ENCODE results near the gene ENPP6.

ENPP6 gene

GRCh38 chr4:184165291-184165690 lies 52.4 kb downstream of the ENPP6 start:
- no peaks in the 10 kb centered on the region for H3K36me3 ChIP-seq
- H4K20me1 ChIP-seq: no peaks in the 10 kb centered on the region
- H3K9ac ChIP-seq: no peak overlapping the region
- H3K4me1 ChIP-seq: peaks cover 0 to 5% (median 0%) of the 10 kb centered on the region in 10 experiments; a peak in 2 of 20 replicates
- peaks cover 0 to 5% (median 0%) of the 10 kb centered on the region in 11 experiments; a peak in 4 of 22 replicates for H3K27me3 ChIP-seq
- no peak overlapping the region for H3K4me3 ChIP-seq
- H3K4me2 ChIP-seq: no peak overlapping the region
- no peak overlapping the region for H3K27ac ChIP-seq
- no peaks in the 10 kb centered on the region; a peak in 1 of 22 replicates for H3K9me3 ChIP-seq (replicated peaks in 1 of 11)
- TF ChIP-seq Cebpa-rat (IDR thresholded peaks at IDR 0.05): no peak

DNA sequence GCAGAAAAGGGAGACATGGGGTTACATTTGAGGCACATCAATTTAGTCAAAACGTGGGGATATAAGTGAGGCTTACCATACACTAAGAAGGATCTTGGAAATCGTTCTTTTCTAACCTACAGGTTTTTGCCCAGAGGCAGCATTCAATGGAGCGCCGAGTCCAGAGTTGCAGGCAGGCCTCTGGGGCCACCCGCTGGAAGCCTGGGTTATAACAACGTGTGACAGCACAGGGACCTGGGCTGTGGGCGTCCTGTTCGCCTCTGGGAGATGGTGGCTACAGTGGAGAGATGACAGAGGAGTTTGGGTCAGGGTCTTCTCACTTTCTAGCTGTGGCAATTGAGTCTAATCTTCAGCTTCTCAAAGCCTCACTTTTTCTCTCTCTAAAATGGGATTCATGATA lies 53.9 kb downstream of the ENPP6 start:
- H3K36me3 ChIP-seq: no peaks in the 10 kb centered on the region
- H3K27ac ChIP-seq: no peak overlapping the region
- H3K9ac ChIP-seq: no peak overlapping the region
- H4K20me1 ChIP-seq: no peaks in the 10 kb centered on the region
- H3K4me2 ChIP-seq: no peak overlapping the region
- H3K4me3 ChIP-seq: no peak overlapping the region
- no peaks in the 10 kb centered on the region; a peak in 1 of 22 replicates for H3K9me3 ChIP-seq (replicated peaks in 1 of 11)
- H3K4me1 ChIP-seq: peaks cover 0 to 11% (median 5%) of the 10 kb centered on the region in 10 experiments; a peak in 11 of 20 replicates
- H3K27me3 ChIP-seq: peaks cover 0 to 5% (median 0%) of the 10 kb centered on the region in 11 experiments; a peak in 4 of 22 replicates
- no peak for TF ChIP-seq Cebpa-rat (IDR thresholded peaks at IDR 0.05)

- Histone ChIP-seq H3K4me3 (no peak overlapping the region), H3K4me2 (no peak overlapping the region), H3K9ac (no peak overlapping the region), H4K20me1 (no peaks in the 10 kb centered on the region), H3K27me3 (peaks cover 0 to 4% (median 0%) of the 10 kb centered on the region in 11 experiments; a peak in 3 of 22 replicates), H3K36me3 (no peaks in the 10 kb centered on the region), H3K9me3 (replicated peaks in 1 of 11) (no peaks in the 10 kb centered on the region; a peak in 1 of 22 replicates), H3K4me1 (peaks cover 0 to 13% (median 9%) of the 10 kb centered on the region in 10 experiments; a peak in 10 of 20 replicates), H3K27ac (no peak overlapping the region)
- TF ChIP-seq Cebpa-rat (IDR thresholded peaks at IDR 0.05): no peak
Observed at GRCh38 chr4:184162596-184162995, 55.1 kb downstream of the ENPP6 start.

DNA sequence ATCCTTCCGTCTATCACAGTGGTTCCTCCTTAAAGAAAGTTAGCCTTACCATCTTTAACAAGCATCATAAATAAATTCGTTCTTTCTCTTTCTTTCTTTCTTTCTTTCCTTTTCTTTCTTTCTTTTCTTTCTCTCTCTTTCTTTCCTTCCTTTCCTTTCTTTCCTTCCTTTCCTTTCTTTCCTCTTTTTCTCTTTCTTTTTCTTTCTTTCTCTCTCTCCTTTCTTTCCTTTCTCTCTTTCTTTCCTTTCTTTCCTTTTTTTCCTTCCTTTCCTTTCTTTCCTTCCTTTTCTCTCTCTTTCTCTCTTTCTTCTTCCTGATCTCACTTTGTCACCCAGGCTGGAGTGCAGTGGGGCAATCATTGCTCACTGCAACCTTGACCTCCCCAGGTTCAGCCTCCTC lies 60.4 kb downstream of the ENPP6 start:
- H3K9ac ChIP-seq: no peak overlapping the region
- TF ChIP-seq Cebpa-rat (IDR thresholded peaks at IDR 0.05): no peak
- H3K27me3 ChIP-seq: no peaks in the 10 kb centered on the region
- peaks cover 0 to 13% (median 9%) of the 10 kb centered on the region in 10 experiments; a peak in 10 of 20 replicates for H3K4me1 ChIP-seq
- no peak overlapping the region for H3K27ac ChIP-seq
- H4K20me1 ChIP-seq: no peaks in the 10 kb centered on the region
- no peaks in the 10 kb centered on the region for H3K36me3 ChIP-seq
- H3K9me3 ChIP-seq (replicated peaks in 1 of 11): no peaks in the 10 kb centered on the region; a peak in 1 of 22 replicates
- H3K4me3 ChIP-seq: no peak overlapping the region
- no peak overlapping the region for H3K4me2 ChIP-seq

DNA sequence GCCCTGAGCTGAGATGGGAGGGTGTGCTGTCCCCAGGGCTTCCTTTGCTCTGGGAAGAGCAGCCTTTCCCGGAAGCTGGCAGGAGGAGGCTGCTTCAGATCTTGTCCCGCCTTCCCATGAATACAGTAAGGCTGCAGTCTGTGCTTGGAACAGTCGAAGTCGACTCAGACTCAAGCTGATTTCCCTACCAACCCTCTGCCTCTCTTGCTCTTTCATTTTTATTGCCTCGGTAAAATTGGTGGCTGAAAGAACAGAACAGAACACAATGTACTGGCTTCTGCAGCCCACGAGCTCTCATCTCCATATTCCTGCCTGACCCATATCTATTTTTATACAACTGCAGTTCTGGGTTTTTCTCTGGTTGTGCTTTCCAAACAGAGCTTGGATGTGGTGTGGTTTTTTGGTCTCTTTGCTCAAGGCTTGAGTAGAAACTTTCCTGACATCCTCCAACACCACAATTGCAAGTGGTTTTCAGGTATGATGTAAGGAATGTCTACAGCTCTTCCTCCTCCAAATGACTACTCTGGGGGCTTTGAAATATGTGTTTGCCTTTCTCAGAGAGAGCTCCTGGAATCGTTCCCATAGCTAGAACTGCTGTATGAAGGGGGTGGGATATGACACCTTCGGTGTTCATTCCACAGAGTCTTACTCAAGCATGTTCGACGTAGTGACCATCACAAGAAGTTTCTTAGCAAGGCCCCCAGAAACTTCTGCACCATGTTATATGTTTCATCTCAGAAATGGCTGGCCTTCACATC lies 61.3 kb downstream of the ENPP6 start:
- Histone ChIP-seq H3K9me3 (replicated peaks in 1 of 11) (no peaks in the 10 kb centered on the region; a peak in 1 of 22 replicates), H3K4me1 (peaks cover 0 to 13% (median 9%) of the 10 kb centered on the region in 10 experiments; a peak in 10 of 20 replicates), H3K36me3 (no peaks in the 10 kb centered on the region), H3K4me3 (no peak overlapping the region), H4K20me1 (no peaks in the 10 kb centered on the region), H3K9ac (no peak overlapping the region), H3K27me3 (no peaks in the 10 kb centered on the region), H3K4me2 (no peak overlapping the region), H3K27ac (no peak overlapping the region)
- TF ChIP-seq Cebpa-rat (IDR thresholded peaks at IDR 0.05): no peak

- no peak overlapping the region for H3K4me2 ChIP-seq
- H3K9ac ChIP-seq: no peak overlapping the region
- H4K20me1 ChIP-seq: no peaks in the 10 kb centered on the region
- H3K4me1 ChIP-seq: peaks cover 0 to 16% (median 10%) of the 10 kb centered on the region in 10 experiments; a peak in 14 of 20 replicates
- no peaks in the 10 kb centered on the region for H3K36me3 ChIP-seq
- H3K9me3 ChIP-seq (replicated peaks in 1 of 11): no peaks in the 10 kb centered on the region
- no peak overlapping the region for H3K4me3 ChIP-seq
- no peaks in the 10 kb centered on the region for H3K27me3 ChIP-seq
- H3K27ac ChIP-seq: no peak overlapping the region
- no peak for TF ChIP-seq Cebpa-rat (IDR thresholded peaks at IDR 0.05)
Observed at GRCh38 chr4:184154199-184154598, 63.5 kb downstream of the ENPP6 start.

GRCh38 chr4:184153781-184154180 lies 63.9 kb downstream of the ENPP6 start:
- Histone ChIP-seq H3K4me3 (no peak overlapping the region), H4K20me1 (no peaks in the 10 kb centered on the region), H3K27me3 (no peaks in the 10 kb centered on the region), H3K36me3 (no peaks in the 10 kb centered on the region), H3K27ac (no peak overlapping the region), H3K4me2 (no peak overlapping the region), H3K9me3 (replicated peaks in 1 of 11) (no peaks in the 10 kb centered on the region), H3K4me1 (peaks cover 0 to 16% (median 7%) of the 10 kb centered on the region in 10 experiments; a peak in 13 of 20 replicates), H3K9ac (no peak overlapping the region)
- TF ChIP-seq Cebpa-rat (IDR thresholded peaks at IDR 0.05): no peak

GRCh38 chr4:184151988-184152485 lies 65.6 kb downstream of the ENPP6 start:
- Histone ChIP-seq H3K4me3 (no peak overlapping the region), H4K20me1 (no peaks in the 10 kb centered on the region), H3K4me1 (peaks cover 0 to 30% (median 7%) of the 10 kb centered on the region in 10 experiments; a peak in 9 of 20 replicates), H3K9me3 (replicated peaks in 1 of 11) (no peaks in the 10 kb centered on the region), H3K9ac (no peak overlapping the region), H3K4me2 (no peak overlapping the region), H3K27ac (no peak overlapping the region), H3K27me3 (no peaks in the 10 kb centered on the region), H3K36me3 (no peaks in the 10 kb centered on the region)
- TF ChIP-seq Cebpa-rat (IDR thresholded peaks at IDR 0.05): no peak

DNA sequence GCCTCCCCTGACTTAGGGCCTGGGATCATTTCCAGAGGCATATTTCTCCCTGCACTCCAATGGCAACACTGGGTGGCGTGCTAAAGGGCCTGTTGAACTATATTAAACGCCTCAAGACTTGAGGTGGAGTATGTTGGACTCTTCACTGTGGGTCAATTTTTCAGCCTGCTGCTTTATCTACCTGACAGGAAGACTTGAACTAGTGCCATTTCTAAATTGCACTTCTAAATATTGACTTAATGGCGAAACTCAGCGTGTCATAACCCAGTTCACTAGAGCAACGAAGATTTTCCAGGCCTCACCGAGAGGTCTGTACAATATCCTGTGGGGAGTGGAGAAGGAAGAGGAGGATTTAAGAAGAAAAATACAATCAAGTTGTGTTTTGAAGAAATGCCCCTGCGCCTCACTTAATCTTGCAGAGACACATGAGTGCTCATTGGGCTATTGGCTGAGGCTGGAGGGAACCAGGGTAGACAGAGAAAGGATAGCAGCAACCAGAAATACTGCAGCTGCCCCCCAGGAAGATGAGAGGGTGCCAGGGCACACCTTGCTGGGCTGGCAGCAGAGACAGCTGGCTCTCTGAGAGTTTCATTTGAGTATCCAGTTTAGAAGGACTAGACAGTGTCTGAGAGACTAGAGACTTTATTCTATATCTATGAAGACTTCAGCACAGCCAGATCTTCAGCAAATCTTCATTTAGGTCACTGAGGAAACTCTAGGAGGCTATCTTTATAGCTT lies 67.4 kb downstream of the ENPP6 start:
- Histone ChIP-seq H3K4me1 (peaks cover 0 to 33% (median 7%) of the 10 kb centered on the region in 10 experiments; a peak in 9 of 20 replicates), H4K20me1 (no peaks in the 10 kb centered on the region), H3K27ac (no peak overlapping the region), H3K4me3 (no peak overlapping the region), H3K36me3 (no peaks in the 10 kb centered on the region), H3K9me3 (replicated peaks in 1 of 11) (no peaks in the 10 kb centered on the region), H3K9ac (no peak overlapping the region), H3K27me3 (no peaks in the 10 kb centered on the region), H3K4me2 (peak overlapping the region in 3 of 11 experiments; percentile 69 to 75 (median 70); a peak in 2 of 22 replicates)
- no peak for TF ChIP-seq Cebpa-rat (IDR thresholded peaks at IDR 0.05)

Measured in BLaER1 treated with 17β-estradiol and CSF1 and Interleukin-3, amounts not matched to agents 10 nM and 100 nM (cell line).